GM19463 (cell line): ENCODE data around the gene SNIP1.
"Not testable (repeated sequence)": the region's sequence is repeated elsewhere in the genome, so short reads cannot be mapped to it uniquely, and the experiment has no call there.

Experiments
- ATAC-seq: cut with Tn5 transposase; IDR thresholded peaks from one replicate; pipeline ENCODE4 v1.9.1; 2021; ENCODE audit warnings: mild to moderate bottlenecking, moderate library complexity; ENCODE audit not compliant: unreplicated experiment

The SNIP1 gene, protein sequence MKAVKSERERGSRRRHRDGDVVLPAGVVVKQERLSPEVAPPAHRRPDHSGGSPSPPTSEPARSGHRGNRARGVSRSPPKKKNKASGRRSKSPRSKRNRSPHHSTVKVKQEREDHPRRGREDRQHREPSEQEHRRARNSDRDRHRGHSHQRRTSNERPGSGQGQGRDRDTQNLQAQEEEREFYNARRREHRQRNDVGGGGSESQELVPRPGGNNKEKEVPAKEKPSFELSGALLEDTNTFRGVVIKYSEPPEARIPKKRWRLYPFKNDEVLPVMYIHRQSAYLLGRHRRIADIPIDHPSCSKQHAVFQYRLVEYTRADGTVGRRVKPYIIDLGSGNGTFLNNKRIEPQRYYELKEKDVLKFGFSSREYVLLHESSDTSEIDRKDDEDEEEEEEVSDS

DNA sequence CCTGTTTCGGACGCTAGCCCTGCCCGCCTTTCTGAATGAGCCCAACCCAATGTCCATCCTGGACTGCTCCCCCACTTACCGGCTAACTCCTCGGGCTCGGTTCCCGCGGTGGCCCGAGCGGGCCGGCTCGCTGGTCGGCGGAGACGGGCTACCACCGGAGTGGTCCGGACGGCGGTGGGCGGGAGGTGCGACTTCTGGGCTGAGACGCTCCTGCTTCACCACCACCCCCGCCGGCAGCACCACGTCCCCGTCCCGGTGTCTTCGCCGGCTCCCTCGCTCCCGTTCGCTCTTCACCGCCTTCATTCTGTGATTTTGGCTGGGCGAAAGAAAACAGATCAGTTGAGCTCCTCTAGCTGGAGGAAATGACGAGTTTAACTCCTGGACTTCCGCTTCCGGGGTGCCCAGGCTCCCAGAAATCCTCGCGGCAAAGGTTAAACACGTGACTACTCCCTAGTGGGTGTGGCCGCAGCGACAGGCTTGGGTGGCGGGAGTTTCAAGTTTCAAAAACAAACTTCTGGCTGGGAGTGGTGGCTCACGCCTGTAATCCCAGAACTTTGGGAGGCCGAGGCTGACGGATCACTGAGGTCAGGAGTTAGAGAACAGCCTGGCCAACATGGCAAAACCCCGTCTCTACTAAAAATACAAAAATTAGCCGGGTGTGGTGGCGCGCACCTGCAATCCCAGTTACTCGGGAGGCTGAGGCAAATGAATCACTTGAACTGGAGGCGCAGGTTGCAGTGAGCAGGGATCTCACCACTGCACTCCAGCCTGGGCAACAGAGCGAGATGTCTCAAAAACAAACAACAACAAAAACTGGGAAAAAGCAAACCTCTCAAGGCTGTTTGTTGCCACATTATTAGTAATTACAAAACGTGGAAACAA is at the start of gene SNIP1:
Gene SNIP1, minus strand, starts transcription at position 367 of the 882 bp plus-strand sequence. Its CDS starts 64 bp downstream, at position 303.
- ATAC-seq, result peak; percentile 71

DNA sequence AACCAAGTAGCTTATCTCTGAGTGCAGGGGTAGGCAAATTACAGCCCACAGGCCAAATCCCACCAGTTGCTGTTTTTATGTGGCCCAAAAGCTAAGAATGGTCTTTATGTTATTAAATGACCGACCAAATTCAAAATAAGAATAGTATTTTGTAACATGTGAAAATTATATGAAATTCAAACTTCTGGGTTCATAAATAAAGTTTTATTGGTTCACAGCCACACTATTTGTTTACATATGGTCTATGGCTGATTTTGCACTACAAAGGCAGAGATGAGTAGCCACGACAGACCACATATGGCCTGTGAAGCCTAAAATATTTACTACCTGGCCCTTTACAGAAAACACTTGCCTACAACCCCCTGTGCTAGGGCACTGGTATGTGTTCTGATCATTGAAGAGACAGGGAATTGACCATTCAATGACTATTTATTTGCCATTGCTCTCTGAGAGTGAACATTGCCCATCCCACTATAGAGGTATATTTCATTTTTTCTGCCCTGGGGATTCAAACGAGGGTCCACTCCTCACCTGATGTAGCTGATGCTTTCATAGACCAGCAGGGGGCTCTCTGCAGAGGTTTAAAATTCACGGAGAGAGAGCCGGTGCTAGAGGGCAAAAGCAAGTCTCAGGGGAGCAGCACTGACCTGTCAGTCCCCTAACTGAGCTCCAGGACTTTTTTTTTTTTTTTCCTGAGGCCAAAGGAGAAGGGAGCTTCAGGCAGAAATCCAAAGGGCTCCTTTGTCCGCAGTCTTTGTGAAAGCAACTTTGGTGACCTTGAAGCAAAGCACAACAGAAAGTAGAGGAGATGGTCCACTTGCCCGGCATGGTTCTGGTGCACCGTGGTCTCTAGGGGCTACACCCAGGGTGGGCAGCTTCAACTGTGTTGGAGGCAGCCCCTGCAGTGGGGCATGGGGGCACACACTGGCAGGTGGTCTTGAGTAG is 48.9 kb upstream of the SNIP1 start:
- ATAC-seq, result no peak

DNA sequence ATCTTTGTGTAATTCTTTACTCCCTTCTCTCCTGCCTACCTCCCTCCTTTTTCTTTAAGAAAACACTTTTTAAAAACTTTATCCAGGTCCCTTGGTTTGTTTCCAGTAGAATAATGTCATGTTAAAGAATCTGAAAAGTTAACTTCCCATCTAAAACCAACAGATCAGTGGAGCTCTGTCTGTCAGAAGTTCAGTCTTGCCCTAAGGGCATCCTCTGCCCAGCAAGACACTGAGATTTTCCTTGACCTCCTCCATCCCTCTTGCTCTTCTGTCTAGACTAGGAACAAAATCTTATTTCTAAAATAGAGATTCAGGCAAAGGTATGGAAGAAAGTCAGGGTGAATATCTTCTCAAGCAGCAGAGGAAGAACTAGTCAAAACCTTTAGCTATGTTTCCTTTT is 47.3 kb upstream of the SNIP1 start:
- no peak for ATAC-seq

DNA sequence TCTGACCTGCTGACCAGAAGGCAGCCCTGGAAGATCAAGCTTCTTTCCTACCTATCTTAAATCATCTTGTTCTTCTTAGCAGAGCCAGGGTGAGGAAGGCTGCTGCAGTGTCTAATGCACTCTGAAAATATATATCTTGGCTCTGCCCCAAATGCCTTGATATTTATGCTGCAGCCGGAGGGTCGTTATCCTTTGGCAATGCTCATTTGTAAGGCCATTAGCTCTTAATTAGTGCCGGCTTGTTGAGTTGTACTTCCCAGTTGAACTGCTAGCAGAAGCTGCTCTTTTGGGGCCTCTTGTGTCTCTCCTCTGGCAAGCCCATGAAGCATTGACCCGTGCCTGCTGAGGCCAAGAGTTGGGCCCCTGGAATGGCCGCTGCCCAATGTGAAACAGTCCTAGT is 45.8 kb upstream of the SNIP1 start:
- no peak for ATAC-seq

DNA sequence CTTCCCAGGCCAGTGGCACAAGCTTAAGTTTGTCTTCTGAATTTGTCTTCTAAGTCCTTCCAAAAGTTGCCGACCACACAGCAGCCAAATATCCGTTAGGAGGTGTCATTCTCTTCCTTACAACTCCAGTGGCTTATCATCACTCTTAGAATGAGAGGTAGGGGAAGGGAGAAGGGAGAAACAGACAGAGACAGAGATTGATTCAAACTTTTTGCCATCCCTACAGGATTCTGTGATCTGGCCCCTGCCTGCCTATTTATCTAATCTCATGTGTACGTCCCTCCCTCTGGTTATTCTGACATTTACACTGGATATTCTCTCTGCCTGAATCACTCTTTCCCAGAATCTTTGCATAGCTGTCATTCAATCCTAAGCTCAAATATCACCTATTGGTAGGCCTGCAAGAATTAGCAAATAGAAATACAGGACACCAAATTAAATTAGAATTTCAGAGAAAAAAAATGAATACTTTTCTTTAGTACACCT is 42.1 kb upstream of the SNIP1 start:
- ATAC-seq, result no peak

DNA sequence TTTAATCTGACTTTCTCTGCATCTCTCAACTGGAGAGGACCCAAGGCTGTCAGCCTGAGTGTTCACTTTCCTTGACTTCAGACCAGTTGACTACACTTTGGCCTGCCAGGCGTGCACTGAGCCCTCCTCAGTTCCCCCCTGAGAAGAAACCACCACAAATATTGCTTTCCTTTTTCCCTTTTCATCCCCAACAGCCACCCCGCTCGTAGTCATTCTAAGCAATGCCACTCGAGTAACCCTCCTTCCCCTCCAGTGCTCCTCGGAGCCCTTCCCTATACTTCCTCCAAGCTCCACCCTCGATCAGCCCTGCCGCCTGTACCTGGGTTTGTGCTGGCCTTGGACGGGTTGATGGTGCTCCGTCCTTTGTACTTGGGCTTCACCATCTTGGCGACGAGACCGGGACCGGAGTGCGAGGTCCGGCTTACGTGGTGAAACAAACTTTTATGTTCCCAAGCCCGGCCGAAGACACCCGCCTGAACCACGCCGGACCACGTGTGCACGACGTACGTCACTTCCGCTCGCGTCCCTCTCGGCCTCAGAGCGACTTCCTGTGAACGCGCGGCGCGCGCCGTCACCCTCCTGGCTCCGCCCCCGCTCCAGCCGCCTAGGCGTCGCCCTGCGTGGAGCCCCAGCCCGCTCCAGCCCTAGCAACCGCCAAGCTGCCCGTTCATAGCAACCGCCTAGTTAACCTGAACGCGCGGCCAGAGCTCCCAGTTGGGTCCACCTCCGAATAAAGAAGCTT is 41.5 kb upstream of the SNIP1 start, which contains the start of gene GNL2:
Gene GNL2, minus strand, starts transcription at position 498 of the 742 bp plus-strand sequence. Its CDS starts 115 bp downstream, at position 383.
- ATAC-seq, result peak; percentile 100

DNA sequence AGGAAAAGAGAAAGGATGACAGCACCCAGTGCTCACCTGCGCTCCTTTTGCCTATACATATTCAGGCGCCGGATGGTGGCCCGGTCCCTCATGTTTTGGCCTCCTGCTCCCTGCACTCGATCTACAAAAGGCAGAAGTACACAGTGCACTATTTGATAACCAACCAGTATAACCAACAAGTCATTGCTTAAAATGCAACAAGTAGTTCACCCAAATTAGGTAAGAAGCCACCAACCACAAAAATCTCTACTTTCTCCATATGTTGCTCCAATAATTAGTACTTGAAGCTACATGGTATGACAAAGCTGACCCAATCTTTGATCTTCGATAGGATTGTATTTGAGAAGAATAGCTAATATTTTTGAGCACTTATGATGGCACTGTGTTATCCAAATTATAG is 39.6 kb upstream of the SNIP1 start:
- no peak for ATAC-seq

DNA sequence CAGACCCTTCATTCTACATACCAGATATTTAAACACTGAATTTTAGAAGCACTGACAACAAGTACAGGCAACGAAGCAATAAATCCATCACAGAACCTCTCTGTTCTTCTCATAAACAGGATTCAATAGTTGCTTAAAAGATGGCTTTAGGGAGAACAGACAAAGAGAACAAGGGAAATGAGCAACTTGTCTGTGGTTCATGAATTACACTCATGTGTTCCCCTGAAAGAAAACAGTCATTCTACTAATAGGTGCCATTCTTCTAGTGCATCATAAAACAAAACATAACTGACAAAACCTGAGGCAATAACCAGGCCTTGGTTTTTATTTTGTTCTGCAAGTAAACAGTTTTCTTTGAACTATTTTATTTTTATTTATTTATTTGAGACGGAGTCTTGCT is 34.8 kb upstream of the SNIP1 start:
- ATAC-seq, result no peak

DNA sequence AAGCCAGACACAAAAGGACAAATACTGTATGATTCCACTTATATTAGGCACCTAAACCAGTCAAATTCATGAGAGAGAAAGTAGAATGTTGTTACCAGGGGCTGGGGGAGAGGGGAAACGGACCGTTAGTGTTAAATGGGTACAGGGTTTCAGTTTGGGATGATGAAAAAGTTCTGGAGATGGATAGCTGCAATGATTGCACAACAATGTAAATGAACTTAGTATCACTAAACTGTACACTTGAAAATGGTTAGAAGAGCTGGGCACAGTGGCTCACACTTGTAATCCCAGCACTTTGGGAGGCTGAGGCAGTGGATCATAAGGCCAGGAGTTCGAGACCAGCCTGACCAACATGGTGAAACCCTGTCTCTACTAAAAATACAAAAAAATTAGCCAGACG is 30.5 kb upstream of the SNIP1 start:
- ATAC-seq, result not testable (repeated sequence)

DNA sequence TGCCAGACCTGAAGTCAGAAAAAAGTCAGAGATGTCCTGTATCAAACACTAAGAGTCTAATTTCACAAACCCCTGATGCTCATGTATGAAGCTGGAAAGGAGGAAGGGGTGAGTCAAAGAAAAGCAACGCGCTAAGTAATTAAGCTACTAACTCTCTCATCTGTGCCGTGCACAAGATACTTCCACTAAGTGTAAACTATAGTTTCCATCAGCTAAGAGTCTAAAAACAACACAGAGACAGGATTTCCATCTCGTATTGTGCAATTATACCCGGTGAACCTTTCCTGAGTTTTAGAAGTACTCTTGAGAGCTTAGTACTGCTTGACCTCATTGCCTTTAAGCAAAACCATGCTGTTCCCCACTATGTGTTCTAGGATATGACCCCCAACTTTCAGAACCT is 21.6 kb upstream of the SNIP1 start:
- no peak for ATAC-seq

DNA sequence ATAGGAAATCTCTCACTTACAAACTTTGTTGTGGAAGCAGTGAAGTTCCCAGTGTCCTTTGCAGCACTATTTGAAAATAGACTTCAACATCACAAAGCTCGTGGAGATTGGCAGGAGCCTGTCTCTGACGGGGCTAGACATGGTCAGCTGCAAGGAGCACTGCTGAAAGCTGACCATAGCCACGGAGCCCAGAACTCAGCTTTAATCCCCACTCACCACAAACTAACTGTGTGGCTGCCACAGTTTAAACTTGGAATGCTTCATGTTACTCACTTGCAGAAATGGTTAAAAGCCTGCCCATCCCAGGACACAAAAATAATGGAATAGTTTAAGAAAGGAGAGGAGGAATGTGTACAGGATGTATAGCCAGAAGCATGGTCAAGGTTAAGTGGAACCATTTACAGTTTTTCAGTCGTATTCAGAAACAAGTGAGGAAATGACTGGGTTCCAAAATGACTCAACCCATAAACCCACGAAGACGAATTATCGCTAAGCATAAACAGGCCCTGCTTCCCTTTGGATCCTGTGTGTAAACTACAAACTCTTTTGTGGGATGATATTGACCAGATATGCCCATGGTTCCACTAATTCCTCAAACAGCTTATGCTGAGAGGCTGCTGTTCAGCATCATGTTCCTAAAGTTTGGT is 20.9 kb upstream of the SNIP1 start:
- no peak for ATAC-seq

DNA sequence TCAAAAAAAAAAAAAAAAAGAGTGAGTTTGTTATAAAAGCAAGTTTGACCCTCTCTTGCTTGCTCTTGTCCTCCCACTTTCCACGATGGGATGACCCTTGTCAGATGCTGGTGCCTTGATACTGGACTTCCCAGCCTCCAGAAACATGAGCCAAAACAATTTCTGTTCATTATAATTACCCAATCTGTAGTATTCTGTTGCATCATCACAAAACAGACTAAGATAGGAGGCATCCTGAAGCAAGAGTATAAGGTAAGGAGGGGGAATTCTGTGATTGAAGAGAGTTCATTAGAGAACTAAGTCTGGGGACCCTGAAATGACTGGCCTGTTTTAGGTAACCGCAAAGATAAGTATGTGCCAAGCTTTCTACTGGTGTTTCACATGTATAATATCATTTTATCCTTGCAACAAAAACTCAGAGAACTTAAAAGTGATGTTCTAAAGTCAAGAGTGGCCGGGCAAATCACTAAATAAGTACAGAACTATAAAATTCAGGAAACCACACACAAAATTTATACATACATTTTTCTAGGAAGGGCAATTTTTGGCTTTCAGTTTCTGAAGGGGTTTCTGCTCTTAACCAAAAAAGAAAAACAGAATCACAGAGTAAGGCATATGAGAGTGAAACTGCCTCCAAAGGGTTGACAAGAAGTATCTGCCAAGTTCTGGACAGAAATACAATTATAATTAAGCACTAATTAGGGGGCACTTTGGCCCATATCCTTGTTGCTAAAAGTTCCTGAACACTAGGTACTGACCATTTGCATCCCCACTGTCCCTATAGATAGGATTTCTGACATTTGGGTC is 16.6 kb upstream of the SNIP1 start:
- no peak for ATAC-seq

DNA sequence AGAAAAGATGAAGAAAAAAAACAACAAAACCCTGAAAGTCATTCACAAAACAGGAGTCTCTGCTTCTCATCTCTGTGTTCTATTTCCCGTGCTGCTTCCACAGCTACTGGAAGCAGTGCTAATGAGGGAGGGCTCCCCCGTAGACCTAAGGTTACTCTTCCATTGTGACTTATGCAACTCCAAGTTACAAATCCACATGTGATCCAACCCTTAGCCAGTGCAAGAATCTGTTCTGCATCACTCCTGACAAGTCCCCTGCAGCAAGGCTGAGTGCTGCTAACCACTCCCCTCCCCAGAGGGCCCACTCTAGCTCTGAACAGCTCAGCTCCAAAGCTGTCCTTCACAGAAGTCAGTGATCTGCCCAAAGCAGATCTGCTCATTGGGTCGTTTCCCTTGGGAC is 12.9 kb upstream of the SNIP1 start:
- ATAC-seq, result no peak

DNA sequence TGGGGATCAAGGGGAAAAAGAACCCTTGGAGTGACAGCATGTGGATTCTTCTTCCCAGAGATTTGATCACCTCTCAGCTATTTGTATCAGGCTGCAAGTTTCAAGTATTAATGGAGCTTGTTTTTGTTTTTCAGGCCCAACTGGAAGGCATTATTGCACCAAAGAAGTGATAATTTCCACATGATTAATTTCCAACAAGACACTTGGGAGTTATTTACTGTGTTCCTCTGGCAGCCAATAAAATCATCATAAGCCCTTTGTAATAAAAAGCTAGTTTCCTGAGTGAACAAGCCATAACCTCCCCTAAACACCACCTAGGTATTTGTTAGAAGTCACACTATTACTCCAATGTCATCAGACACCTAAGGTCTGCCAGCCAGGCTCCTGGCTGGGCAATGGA is 10.8 kb upstream of the SNIP1 start:
- no peak for ATAC-seq

DNA sequence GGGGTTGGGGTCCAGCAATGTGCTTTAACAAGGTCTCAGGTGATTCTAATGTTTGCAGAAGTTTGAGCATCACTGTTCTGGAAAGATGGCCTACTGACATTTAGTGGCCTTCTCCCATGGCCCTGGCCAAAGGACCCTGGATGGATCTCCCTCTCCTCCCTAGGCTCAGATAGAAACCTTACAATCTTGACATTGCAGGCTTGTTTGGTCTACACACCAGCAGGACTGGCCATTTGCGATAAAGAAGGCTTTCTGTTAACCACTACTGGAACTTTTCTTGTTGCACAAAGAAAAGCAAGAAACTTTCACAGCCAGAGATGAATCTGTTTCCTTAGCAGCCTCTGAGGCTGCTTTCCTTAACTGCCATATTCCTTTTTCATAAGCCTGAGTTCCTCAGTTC is 8.9 kb upstream of the SNIP1 start:
- ATAC-seq, result no peak

DNA sequence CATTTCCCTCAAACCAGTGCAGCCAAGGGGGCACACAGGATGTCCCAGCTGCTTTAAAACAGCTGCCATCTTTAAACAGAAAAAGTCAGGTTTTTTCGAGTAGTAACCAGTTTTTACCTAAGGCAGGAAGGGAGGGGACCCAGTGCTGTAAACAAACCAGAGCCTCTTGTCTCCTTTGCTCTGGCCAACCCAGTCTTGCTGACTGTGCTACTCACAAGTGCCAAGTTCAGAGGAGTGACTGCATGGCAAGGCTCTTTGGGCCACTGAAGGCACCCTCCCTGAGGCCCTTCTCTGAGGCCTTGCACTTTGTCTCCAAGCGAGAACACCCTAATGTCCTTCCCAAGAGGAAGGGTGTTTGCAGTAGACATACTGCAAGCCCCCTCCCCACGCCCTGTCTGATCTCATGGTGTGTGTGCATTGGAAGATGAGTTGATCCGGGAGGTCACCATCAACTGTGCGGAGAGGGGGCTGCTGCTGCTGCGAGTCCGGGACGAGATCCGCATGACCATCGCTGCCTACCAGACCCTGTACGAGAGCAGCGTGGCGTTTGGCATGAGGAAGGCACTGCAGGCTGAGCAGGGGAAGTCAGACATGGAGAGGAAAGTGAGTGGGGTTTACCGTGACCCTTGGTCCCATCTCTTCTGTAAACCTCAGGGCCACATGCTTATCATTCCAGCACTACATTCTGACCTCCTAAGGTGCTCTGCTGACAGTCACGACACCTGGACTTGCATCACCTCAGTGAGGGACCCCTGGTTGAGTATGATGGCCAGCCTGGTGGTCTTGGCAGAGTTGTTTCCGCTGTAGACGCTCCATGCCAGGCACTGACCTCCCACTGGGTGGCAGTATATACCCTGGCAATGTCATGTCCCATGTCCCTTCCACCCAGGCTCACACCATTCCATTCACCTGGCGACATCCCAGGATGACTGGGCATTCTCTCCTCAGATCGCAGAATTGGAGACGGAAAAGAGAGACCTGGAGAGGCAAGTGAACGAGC is 7.3 kb upstream of the SNIP1 start:
- no peak for ATAC-seq

DNA sequence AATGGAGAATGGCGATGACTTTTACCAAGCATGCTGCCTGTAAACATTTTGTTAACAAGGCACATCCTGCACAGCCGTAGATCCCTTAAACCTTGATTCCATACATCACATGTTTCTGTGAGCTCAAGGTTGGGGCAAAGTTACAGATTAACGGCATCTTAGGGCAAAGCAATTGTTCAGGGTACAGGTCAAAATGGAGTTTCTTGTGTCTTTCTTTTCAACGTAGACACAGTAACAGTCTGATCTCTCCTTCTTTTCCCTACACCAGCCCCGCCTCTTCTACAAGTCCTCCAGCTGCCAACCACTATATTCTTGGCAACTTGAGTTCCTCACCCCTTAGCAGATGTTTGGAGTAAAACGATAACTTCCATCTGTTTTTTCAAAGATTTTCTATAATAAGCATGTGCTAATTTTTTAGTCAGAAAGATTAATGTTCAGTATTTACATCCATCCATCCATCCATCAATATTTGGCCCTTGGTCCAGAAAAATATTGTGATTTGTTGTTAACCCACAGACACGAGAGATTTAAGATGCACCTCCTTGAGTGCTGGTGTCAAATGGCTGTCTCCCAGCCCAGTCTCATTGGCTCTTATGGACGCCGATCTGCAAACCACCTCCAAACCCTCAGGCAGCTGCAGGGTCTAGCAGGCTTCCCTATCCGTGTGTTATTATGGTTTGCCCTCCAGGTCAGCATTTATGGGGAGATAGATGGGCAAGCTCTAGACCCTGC is 6.5 kb upstream of the SNIP1 start:
- ATAC-seq, result no peak
